HCT116 (cell line): ENCODE results near the gene SECTM1. TPM values are rescaled to one million over a fixed set of nuclear protein-coding genes. Genes with fewer than 3 reads are reported as not detected.

Experiments
- ATAC-seq: fragments of 200-7000 bp; cut with Tn5 transposase; 2 replicates; pipeline ENCODE4 v1.9.1; 2020; ENCODE audit warnings: mild to moderate bottlenecking, moderate library complexity
- BruUV-seq: library from RNA; stranded (reverse); fragments of 400-500 nt; replicated peaks from 2 replicates; lab custom pipeline; 2021; lab: Mats Ljungman, UMichigan
- CTCF ChIA-PET: fragments of 300-600 bp; sonication (Branson Sonifier 250); formaldehyde crosslinking; loops from one replicate; lab custom pipeline; 2021; ENCODE audit warnings: antibody characterized with exemption; lab: Charles Lee
- POLR2A ChIA-PET: fragments of 300-600, 350-600 bp; sonication (Branson Sonifier 250); formaldehyde crosslinking; loops from one replicate; lab custom pipeline; 2021; ENCODE audit warnings: antibody characterized with exemption; lab: Charles Lee
- RAD21 ChIA-PET, 2 experiments: fragments of 300-600 bp; sonication (Branson Sonifier 250); formaldehyde crosslinking; loops; one replicate each; lab custom pipeline; 2023; ENCODE audit warnings: low total read pairs in 2 of 2; ENCODE audit not compliant: uncharacterized antibody in 2 of 2, unreplicated experiment in 2 of 2, low non-redundant PET in 1 of 2; lab: Charles Lee
- DNase-seq: peaks from one replicate; pipeline ENCODE4 v3.0.0-alpha.2; 2010; ENCODE audit warnings: low read depth, low spot score
- H2AFZ ChIP-seq: fragments of 200-600 bp; shearing (Covaris generic), sonication (generic); 2 replicates; pipeline ENCODE4 v1.6.1; 2017; ENCODE audit warnings: low read depth, mixed run types, mixed read lengths, antibody characterized with exemption, low read length; ENCODE audit not compliant: poor library complexity, severe bottlenecking
- H3K27ac ChIP-seq: 2 replicates; pipeline ENCODE4 v1.5.1; 2012; ENCODE audit warnings: low read depth, low read length
- H3K27me3 ChIP-seq: fragments of 200-600 bp; sonication (generic); 2 replicates; pipeline ENCODE4 v1.6.1; 2016; ENCODE audit warnings: mixed run types, low read length, mixed read lengths; ENCODE audit not compliant: insufficient read depth
- H3K36me3 ChIP-seq, 2 experiments: fragments of 200-500 bp in 1 of 2; fragments of 200-600 bp in 1 of 2; sonication (Bioruptor generic) in 1 of 2; sonication (generic) in 1 of 2; 2 replicates each; pipeline versions ENCODE4 v1.5.1 to v1.6.1; 2014 to 2016; ENCODE audit warnings: low read length in 2 of 2, inconsistent platforms in 1 of 2, mixed read lengths in 1 of 2, mixed run types in 1 of 2; ENCODE audit not compliant: insufficient read depth in 2 of 2, control insufficient read depth in 1 of 2
- H3K4me1 ChIP-seq, 2 experiments: fragments of 200-600 bp in 1 of 2; sonication (generic) in 1 of 2; 2 replicates each; pipeline versions ENCODE4 v1.5.1 to v1.6.1; 2012 to 2017; ENCODE audit warnings: low read length in 2 of 2, inconsistent platforms in 1 of 2, mild to moderate bottlenecking in 1 of 2, mixed read lengths in 1 of 2, mixed run types in 1 of 2, moderate library complexity in 1 of 2; ENCODE audit not compliant: insufficient read depth in 2 of 2, control insufficient read depth in 1 of 2
- H3K4me2 ChIP-seq: fragments of 200-600 bp; sonication (generic); 2 replicates; pipeline ENCODE4 v1.6.1; 2017; ENCODE audit warnings: mixed run types, low read length, mixed read lengths
- H3K4me3 ChIP-seq, 2 experiments: fragments of 200-600 bp in 1 of 2; sonication (generic) in 1 of 2; replicated peaks in 1 of 2; 2 replicates each; pipeline ENCODE4 v1.5.1; 2011 to 2016; ENCODE audit warnings: low read length in 2 of 2, control low read depth in 1 of 2, low read depth in 1 of 2, mild to moderate bottlenecking in 1 of 2, mixed read lengths in 1 of 2, mixed run types in 1 of 2
- H3K79me2 ChIP-seq: fragments of 200-600 bp; sonication (generic); 2 replicates; pipeline ENCODE4 v1.6.1; 2017; ENCODE audit warnings: mild to moderate bottlenecking, mixed run types, low read length, moderate library complexity, mixed read lengths; ENCODE audit not compliant: insufficient read depth
- H3K9ac ChIP-seq: fragments of 200-600 bp; sonication (generic); 2 replicates; pipeline ENCODE4 v1.6.1; 2016; ENCODE audit warnings: low read length, mixed read lengths
- H3K9me2 ChIP-seq: fragments of 200-600 bp; sonication (generic), shearing (Covaris generic); 2 replicates; pipeline ENCODE4 v1.6.1; 2017; ENCODE audit warnings: mixed run types, mild to moderate bottlenecking, moderate library complexity; ENCODE audit not compliant: insufficient read depth
- H3K9me3 ChIP-seq, 2 experiments: fragments of 200-500 bp in 1 of 2; fragments of 200-600 bp in 1 of 2; sonication (Bioruptor generic) in 1 of 2; sonication (generic) in 1 of 2; 2 replicates each; pipeline ENCODE4 v1.6.1; 2014 to 2017; ENCODE audit warnings: low read length in 2 of 2, mixed read lengths in 2 of 2, inconsistent platforms in 1 of 2, low read depth in 1 of 2, mild to moderate bottlenecking in 1 of 2, mixed run types in 1 of 2, moderate library complexity in 1 of 2; ENCODE audit not compliant: control insufficient read depth in 1 of 2, insufficient read depth in 1 of 2
- H4K20me1 ChIP-seq: fragments of 200-600 bp; sonication (generic), shearing (Covaris generic); 2 replicates; pipeline ENCODE4 v1.6.1; 2017; ENCODE audit warnings: mixed run types, mild to moderate bottlenecking, moderate library complexity; ENCODE audit not compliant: insufficient read depth
- CEBPB ChIP-seq: IDR thresholded peaks from 2 replicates; pipeline ENCODE4 v1.6.1; 2012; ENCODE audit warnings: low read depth
- ELF1 ChIP-seq: IDR thresholded peaks from 2 replicates; pipeline ENCODE4 v1.6.1; 2012; ENCODE audit warnings: low read depth, borderline replicate concordance
- JUND ChIP-seq: IDR thresholded peaks from 2 replicates; pipeline ENCODE4 v1.6.1; 2012
- RAD21 ChIP-seq: IDR thresholded peaks from 2 replicates; pipeline ENCODE4 v1.6.1; 2012; ENCODE audit warnings: low read depth, mild to moderate bottlenecking
- SIN3A ChIP-seq: IDR thresholded peaks from 2 replicates; pipeline ENCODE4 v1.6.1; 2012; ENCODE audit warnings: low read depth
- SP1 ChIP-seq: IDR thresholded peaks from 2 replicates; pipeline ENCODE4 v1.6.1; 2012; ENCODE audit warnings: low read depth
- SRF ChIP-seq: IDR thresholded peaks from 2 replicates; pipeline ENCODE4 v1.6.1; 2012; ENCODE audit warnings: low read depth
- TCF7L2 ChIP-seq: IDR thresholded peaks from 2 replicates; pipeline ENCODE4 v1.7.0; 2011; ENCODE audit warnings: borderline replicate concordance, inconsistent platforms; ENCODE audit not compliant: insufficient read depth, insufficient read length; ENCODE audit errors: extremely low read depth
- ZFX ChIP-seq: fragments of 450-650 bp; IDR thresholded peaks from 2 replicates; pipeline ENCODE4 v1.6.1; 2017
- ZNF274 ChIP-seq: fragments of 200-500 bp; sonication (Bioruptor generic); IDR thresholded peaks from 2 replicates; pipeline ENCODE4 v1.6.1; 2014; ENCODE audit warnings: mild to moderate bottlenecking, low read depth, low read length, inconsistent platforms
- intact Hi-C: fragments of 100-400 bp; cut with micrococcal nuclease; formaldehyde crosslinking; loops from 2 replicates; pipeline ENCODE4 v1.10.0; 2022
- total RNA-seq: library from RNA; stranded (reverse); gene quantifications from one replicate; pipeline ENCODE4 v1.2.1, GENCODE V29; 2021; ENCODE audit not compliant: unreplicated experiment
- TF ChIP-seq, protein P1 (sequence below), 3 experiments: fragments of 200-600 bp in 1 of 3; sonication (generic) in 1 of 3; IDR thresholded peaks in 2 of 3; conservative IDR thresholded peaks in 1 of 3; 2 replicates each; pipeline ENCODE4 v1.5.1; 2012 to 2017; ENCODE audit warnings: low read depth in 2 of 3, low read length in 2 of 3, antibody characterized with exemption in 1 of 3, borderline replicate concordance in 1 of 3, control low read depth in 1 of 3, mild to moderate bottlenecking in 1 of 3, mixed read lengths in 1 of 3, mixed run types in 1 of 3, moderate library complexity in 1 of 3; ENCODE audit not compliant: insufficient read depth in 1 of 3
- TF ChIP-seq, protein P2 (sequence below): IDR thresholded peaks from 2 replicates; pipeline ENCODE4 v1.6.1; 2012
- TF ChIP-seq, protein P3 (sequence below): IDR thresholded peaks from 2 replicates; pipeline ENCODE4 v1.6.1; 2012

SECTM1 gene
- total RNA-seq, 1 experiment from 2014 or later, result 6.8 TPM

DNA sequence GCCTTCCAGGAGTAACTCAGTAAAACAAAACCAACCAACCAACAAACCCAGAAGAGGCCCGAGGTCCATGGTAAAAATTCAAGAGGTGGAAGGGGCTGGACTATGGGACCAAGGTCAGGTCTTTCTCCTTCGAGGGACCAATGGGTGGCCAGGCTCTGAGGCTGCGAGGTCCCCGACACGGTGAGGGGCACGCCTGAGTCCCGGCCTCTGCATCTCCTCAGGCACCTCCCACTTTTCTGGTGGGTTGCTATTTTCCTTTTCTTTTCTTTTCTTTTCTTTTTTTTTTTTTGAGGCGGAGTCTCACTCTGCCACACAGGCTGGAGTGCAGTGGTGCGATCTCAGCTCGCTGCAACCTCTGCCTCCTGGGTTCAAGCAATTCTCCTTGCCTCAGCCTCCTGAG is 34.1 kb downstream of the SECTM1 start:
- ChIA-PET CTCF (no interaction called here), POLR2A (interaction anchor here (0.7 kb wide), 1 partner anchor 37 kb away, joined by 4 read pairs; no protein-coding TSS in a partner anchor), RAD21 (no interaction called here)
- Histone ChIP-seq H3K9ac (no peak overlapping the region), H3K9me2 (no peaks in the 10 kb centered on the region), H3K9me3 (no peaks in the 10 kb centered on the region), H3K4me2 (no peak overlapping the region), H3K4me3 (no peak overlapping the region), H2AFZ (no peak overlapping the region), H3K4me1 (peaks cover 29 to 64% of the 10 kb centered on the region in 2 experiments), H3K27ac (peak overlapping the region; percentile 89; the same call in 1 of the 2 replicates), H4K20me1 (no peaks in the 10 kb centered on the region), H3K79me2 (no peaks in the 10 kb centered on the region), H3K27me3 (no peaks in the 10 kb centered on the region), H3K36me3 (no peaks in the 10 kb centered on the region)
- no peak for DNase-seq
- TF ChIP-seq, protein P1, sequence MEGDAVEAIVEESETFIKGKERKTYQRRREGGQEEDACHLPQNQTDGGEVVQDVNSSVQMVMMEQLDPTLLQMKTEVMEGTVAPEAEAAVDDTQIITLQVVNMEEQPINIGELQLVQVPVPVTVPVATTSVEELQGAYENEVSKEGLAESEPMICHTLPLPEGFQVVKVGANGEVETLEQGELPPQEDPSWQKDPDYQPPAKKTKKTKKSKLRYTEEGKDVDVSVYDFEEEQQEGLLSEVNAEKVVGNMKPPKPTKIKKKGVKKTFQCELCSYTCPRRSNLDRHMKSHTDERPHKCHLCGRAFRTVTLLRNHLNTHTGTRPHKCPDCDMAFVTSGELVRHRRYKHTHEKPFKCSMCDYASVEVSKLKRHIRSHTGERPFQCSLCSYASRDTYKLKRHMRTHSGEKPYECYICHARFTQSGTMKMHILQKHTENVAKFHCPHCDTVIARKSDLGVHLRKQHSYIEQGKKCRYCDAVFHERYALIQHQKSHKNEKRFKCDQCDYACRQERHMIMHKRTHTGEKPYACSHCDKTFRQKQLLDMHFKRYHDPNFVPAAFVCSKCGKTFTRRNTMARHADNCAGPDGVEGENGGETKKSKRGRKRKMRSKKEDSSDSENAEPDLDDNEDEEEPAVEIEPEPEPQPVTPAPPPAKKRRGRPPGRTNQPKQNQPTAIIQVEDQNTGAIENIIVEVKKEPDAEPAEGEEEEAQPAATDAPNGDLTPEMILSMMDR (IDR thresholded peaks at IDR 0.05 in 2 of 3, conservative IDR thresholded peaks at IDR 0.05 in 1 of 3; ENCODE audit: borderline replicate concordance in 1 of 3, insufficient read depth in 1 of 3, low read depth in 2 of 3, low read length in 2 of 3), result no peak
- no peak for ATAC-seq
- no TSS peak for BruUV-seq
- intact Hi-C loops, result loop anchor here (10.0 kb wide), 1 partner anchor 265 kb away; the partner anchor contains the start of genes DCXR and RAC3

DNA sequence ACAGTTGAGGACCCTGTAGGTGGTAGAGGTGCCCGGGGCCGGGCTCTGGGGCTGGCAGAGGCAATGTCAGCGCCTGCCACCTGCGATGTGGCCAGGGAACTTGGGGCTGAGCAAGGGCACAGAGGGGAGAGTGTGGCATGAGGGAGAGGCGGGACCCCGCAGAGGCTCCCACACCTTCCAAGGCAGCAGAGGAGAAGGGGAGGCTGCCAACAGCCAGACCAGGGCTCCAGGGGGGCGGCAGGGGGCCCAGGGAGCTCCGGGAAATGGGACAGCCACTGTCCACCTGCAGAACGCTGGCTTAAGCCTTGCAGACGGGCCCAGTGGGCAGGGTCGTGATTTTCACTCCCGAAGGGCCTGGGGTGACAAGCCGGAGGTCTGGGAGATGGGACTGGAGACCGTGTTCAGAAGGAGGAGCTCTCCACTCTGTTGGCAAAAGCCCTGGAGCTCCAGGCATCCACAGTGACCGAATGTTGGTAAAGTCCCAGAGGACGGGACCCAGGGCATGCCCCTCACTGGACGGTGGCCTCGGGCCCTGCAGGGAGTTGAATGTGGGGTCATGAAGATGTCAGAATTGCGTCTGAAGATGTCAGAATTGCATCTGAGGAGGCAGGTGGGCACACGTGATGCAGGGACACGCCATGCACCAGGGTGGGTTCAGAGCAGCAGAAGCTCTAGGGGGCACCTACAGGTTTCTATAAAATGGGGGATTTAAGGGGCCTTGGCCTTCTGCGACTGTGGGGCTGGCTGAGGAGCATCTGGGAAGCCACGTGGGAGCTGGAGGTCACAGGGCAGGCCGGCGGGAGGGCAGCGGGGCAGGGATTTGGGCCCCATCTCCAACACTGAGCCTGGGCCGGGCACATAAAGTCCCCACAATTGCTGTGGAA is 34.8 kb downstream of the SECTM1 start:
- Histone ChIP-seq H3K4me2 (peak overlapping the region; percentile 93), H4K20me1 (no peaks in the 10 kb centered on the region), H3K4me1 (peaks cover 31 to 67% of the 10 kb centered on the region in 2 experiments), H3K4me3 (peak overlapping the region; percentile 52 to 62), H3K36me3 (no peaks in the 10 kb centered on the region), H3K27ac (peak overlapping the region; percentile 89), H2AFZ (no peak overlapping the region), H3K79me2 (no peaks in the 10 kb centered on the region), H3K9ac (peak overlapping the region; percentile 69), H3K9me3 (no peaks in the 10 kb centered on the region), H3K27me3 (no peaks in the 10 kb centered on the region), H3K9me2 (no peaks in the 10 kb centered on the region)
- RAD21 ChIA-PET, result no interaction called here
- POLR2A ChIA-PET, result interaction anchor here (0.9 to 2.1 kb wide), 6 partner anchors 10 to 70 kb away, joined by 3 to 10 read pairs (median 4); partner anchors contain the start of gene SLC16A3
- no peak for ATAC-seq
- BruUV-seq, result no TSS peak
- CTCF ChIA-PET, result interaction anchor here (0.6 to 1.6 kb wide), 4 partner anchors 11 to 35 kb away, joined by 3 to 4 read pairs (median 4); partner anchors contain the start of gene SECTM1
- no peak for DNase-seq
- intact Hi-C loops, result loop anchor here (10.0 kb wide), 1 partner anchor 264 kb away; the partner anchor contains the start of genes DCXR and RAC3
- TF ChIP-seq SIN3A (no peak), ZNF274 (no peak), SP1 (no peak), RAD21 (no peak), ZFX (no peak), ELF1 (no peak), SRF (no peak), JUND (no peak), TCF7L2 (no peak), CEBPB (no peak)
- TF ChIP-seq, protein P2, sequence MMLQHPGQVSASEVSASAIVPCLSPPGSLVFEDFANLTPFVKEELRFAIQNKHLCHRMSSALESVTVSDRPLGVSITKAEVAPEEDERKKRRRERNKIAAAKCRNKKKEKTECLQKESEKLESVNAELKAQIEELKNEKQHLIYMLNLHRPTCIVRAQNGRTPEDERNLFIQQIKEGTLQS, result no peak
- TF ChIP-seq, protein P1 (IDR thresholded peaks at IDR 0.05 in 2 of 3, conservative IDR thresholded peaks at IDR 0.05 in 1 of 3; ENCODE audit: borderline replicate concordance in 1 of 3, insufficient read depth in 1 of 3, low read depth in 2 of 3, low read length in 2 of 3), result no peak
- TF ChIP-seq, protein P3, sequence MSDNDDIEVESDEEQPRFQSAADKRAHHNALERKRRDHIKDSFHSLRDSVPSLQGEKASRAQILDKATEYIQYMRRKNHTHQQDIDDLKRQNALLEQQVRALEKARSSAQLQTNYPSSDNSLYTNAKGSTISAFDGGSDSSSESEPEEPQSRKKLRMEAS, result no peak
